GM12865 (cell line): ENCODE measurements around the gene LRP8.

Experiments
- DNase-seq: peaks from one replicate; pipeline ENCODE4 v3.0.0; 2010; ENCODE audit warnings: low read depth
- H3K4me3 ChIP-seq: 2 replicates; pipeline ENCODE4 v1.5.1; 2011; ENCODE audit warnings: mild to moderate bottlenecking, low read depth, low read length, control low read depth
- CTCF ChIP-seq: IDR thresholded peaks from 2 replicates; pipeline ENCODE4 v1.5.1; 2011; ENCODE audit warnings: low read length, control low read depth, low read depth, inconsistent platforms; ENCODE audit not compliant: insufficient read depth; ENCODE audit errors: missing control alignments

The LRP8 gene

GRCh38 chr1:53267761-53268160 lies 60.1 kb downstream of the LRP8 start:
- no peak for DNase-seq

DNA sequence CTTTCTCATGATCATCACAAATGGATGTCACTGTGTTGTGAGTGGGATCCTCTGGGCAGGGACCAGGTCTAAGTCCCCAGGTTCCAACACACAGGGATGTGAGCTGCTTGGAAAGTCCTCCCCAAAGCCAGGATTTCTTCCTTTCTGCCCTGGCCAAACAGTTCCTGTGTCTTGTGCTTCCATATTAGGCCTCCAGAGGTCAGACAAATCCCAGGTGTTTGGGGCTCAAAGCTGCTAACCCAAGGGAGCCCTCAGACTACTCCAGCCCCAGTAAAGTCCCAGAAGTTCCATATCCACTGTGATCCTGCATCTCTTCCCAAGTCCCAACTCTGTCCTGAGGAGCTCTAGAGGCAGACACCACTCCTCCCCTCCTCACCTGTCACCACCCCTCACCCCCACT lies 61.8 kb downstream of the LRP8 start:
- DNase-seq, result no peak
- no peak for TF ChIP-seq CTCF
- no peak overlapping the region for H3K4me3 ChIP-seq

More at GRCh38 chr1:53267761-53268160, 60.1 kb downstream of the LRP8 start:
- no peak for TF ChIP-seq CTCF
- no peak overlapping the region for H3K4me3 ChIP-seq

DNA sequence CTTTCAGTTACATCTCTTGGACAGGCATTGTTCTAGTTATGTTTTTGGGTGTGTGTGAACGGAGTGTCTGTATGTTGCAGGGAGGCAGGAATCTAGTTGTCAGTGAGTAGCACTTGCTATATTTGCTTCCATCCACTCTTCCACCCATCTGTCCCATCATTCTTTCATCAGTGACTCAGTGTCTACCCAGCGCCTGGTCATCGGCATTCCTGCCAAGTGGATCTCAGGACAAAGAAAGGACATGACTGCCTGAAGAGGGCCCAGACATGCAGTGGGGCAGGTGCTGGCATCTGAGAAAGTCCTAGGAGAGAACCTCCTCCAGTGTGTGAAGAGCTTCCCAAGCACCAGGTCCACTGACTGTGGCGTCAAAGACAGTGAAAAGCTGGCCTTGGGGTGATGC lies 62.3 kb downstream of the LRP8 start:
- TF ChIP-seq CTCF, result no peak
- H3K4me3 ChIP-seq, result no peak overlapping the region
- DNase-seq, result no peak

GRCh38 chr1:53264048-53264447 lies 63.8 kb downstream of the LRP8 start:
- DNase-seq, result no peak
- TF ChIP-seq CTCF, result no peak
- H3K4me3 ChIP-seq, result no peak overlapping the region

DNA sequence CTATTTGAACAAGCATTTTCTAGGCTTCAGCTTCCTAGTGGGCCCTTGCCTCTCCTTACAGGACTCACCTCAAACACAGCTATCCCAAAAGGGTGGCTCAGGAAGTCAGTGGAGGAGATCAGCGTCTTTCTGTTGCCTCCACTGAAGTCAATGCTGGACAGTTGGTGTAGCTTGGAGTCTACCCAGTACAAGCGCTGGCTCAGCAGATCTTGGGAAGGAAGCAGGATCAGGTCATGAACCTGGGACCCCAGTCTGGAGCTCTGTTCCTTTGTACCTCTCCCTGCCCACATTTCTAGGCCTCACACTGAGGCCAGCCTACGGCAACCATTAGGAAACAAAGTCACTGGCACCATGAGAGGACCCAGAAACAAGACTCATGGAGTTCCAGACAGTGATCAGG lies 65.9 kb downstream of the LRP8 start:
- no peak for DNase-seq
- no peak overlapping the region for H3K4me3 ChIP-seq
- no peak for TF ChIP-seq CTCF

DNA sequence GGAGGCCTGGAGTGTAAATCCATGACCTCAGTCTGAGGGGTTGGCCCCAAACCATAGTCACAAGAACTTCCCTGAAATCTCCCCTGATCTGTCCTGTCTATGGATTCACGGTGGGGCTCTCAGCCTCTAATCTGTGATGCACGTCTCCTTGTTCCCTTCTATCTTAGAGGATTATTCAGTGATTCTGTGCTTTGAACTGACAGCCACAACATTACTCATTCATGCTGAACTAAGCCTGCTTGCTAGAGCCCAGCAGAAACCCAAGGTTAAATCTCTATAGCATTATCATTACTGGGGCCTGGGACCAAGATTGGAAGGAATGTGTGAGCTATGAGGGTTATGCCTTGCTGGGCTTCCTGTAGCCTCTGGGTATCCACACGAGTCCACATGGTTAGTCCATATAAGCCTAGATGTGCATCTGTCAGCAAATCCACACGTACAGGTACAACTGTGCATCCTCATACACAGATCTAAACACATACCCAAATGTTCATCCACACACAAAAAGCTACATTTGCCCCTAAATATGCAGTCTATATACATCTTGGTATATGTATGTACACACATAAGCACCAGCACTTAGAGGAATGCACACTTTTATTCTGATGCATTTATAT lies 67.1 kb downstream of the LRP8 start:
- TF ChIP-seq CTCF, result no peak
- no peak overlapping the region for H3K4me3 ChIP-seq
- DNase-seq, result no peak

DNA sequence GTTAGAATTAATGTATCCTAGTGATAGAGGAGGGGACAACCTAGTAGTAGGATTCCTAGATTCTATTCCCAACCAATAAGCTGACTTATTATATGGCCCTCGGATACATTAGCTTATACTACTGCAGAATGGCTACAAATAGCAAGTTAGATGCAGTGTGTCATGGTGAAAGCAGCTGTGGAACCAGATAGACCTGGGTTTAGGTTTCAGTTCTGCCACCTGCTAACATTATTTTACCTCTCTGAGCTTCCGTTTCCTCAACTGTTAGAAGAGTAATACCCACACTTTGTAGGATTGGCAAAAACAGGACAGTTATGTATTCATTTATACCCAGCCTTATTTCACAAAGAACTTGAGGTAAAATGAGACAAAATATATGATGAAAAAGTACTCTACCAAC lies 67.9 kb downstream of the LRP8 start:
- no peak overlapping the region for H3K4me3 ChIP-seq
- DNase-seq, result no peak
- TF ChIP-seq CTCF, result no peak
